Gastroesophageal sphincter (tissue), 4 donors: ENCODE results near the gene GPR156. TPM values are rescaled to one million over a fixed set of nuclear protein-coding genes. Genes with fewer than 3 reads are reported as not detected.

Experiments used
- ATAC-seq: fragments of 150-250 bp; one replicate; pipeline ENCODE4 v1.9.1; 2016; ENCODE audit warnings: mild to moderate bottlenecking, moderate library complexity
- H3K27ac ChIP-seq, 4 donors: fragments of 200-600 bp; sonication (generic) in 3 of 4; 1 replicate in 3 of 4; 2 replicates in 1 of 4; pipeline ENCODE4 v1.5.1; 2016 to 2019
- H3K27me3 ChIP-seq: fragments of 200-600 bp; sonication (generic); one replicate; pipeline ENCODE4 v1.5.1; 2019
- H3K36me3 ChIP-seq, 2 donors: fragments of 200-600 bp; sonication (generic); one replicate each; pipeline ENCODE4 v1.5.1; 2019; ENCODE audit warnings: control low read depth in 1 of 2
- H3K4me1 ChIP-seq, 3 donors: fragments of 200-600 bp; sonication (generic); 1 replicate in 2 of 3; 2 replicates in 1 of 3; pipeline ENCODE4 v1.5.1; 2016 to 2019; ENCODE audit warnings: control low read depth in 2 of 3
- H3K4me3 ChIP-seq, 2 donors: fragments of 200-600 bp; sonication (generic); one replicate each; pipeline ENCODE4 v1.5.1; 2019; ENCODE audit warnings: mild to moderate bottlenecking in 1 of 2, moderate library complexity in 1 of 2
- H3K9me3 ChIP-seq, 3 donors: fragments of 200-600 bp; sonication (generic); one replicate each; pipeline ENCODE4 v1.5.1; 2017 to 2019; ENCODE audit warnings: control low read depth in 2 of 3
- EP300 ChIP-seq: sonication (generic); formaldehyde crosslinking; IDR thresholded peaks from one replicate; pipeline ENCODE4 v1.6.1; 2017; ENCODE audit warnings: antibody characterized with exemption, mild to moderate bottlenecking
- POLR2A ChIP-seq, 2 donors: fragments of 450-650 bp; IDR thresholded peaks; one replicate each; pipeline ENCODE4 v1.6.1; 2017; ENCODE audit warnings: antibody characterized with exemption in 2 of 2, mild to moderate bottlenecking in 2 of 2, moderate library complexity in 1 of 2
- POLR2AphosphoS5 ChIP-seq: sonication (generic); formaldehyde crosslinking; IDR thresholded peaks from one replicate; pipeline ENCODE4 v1.6.1; 2017; ENCODE audit warnings: antibody characterized with exemption
- WGBS, 2 donors: methylation state at CpG; one replicate each; pipeline ENCODE4 v1.1.5; 2018; ENCODE audit warnings: low coverage in 1 of 2; 5-methylcytosine and 5-hydroxymethylcytosine counted together
- small RNA-seq, 4 donors: library from RNA; depleted of rRNA; stranded (forward); fragments of <200 nt; gene quantifications; one replicate each; pipeline ENCODE3, GENCODE V24; 2016
- total RNA-seq, 4 donors: library from RNA; depleted of rRNA; stranded (reverse); fragments of >200 nt; gene quantifications; one replicate each; pipeline ENCODE4 v1.1.0, GENCODE V29; 2016
- TF ChIP-seq, protein P1 (sequence below), 4 experiments: fragments of 200-600 bp in 2 of 4; fragments of 450-650 bp in 2 of 4; sonication (generic) in 1 of 4; IDR thresholded peaks; one replicate each; pipeline ENCODE4 v1.5.1; 2017 to 2019; ENCODE audit warnings: antibody characterized with exemption in 4 of 4, mild to moderate bottlenecking in 2 of 4, moderate library complexity in 2 of 4

Gene GPR156
- total RNA-seq, 4 donors from 2014 or later: 0.16 to 0.73 (median 0.29) TPM

DNA sequence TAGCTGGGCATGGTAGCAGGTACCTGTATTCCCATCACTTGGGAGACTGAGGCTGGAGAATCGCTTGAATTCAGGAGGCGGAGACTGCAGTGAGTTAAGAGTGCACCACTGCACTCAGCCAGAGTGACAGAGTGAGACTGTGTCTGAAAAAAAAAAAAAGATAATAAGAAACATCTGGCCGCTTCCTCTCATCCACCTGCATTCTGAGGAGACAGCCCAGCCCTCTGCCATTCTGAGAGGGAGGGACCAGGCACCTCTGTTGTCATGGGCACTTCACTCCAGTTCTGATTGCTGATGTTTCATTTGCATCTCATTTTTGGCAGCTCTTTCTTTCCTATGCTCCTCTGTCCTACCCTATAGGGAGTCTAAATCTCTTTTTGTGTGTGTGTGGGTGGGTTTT is 154.4 kb downstream of the GPR156 start:
- no peaks in the 10 kb centered on the region for H3K27me3 ChIP-seq
- no peak for TF ChIP-seq POLR2A (IDR thresholded peaks at IDR 0.05)
- TF ChIP-seq, protein P1, sequence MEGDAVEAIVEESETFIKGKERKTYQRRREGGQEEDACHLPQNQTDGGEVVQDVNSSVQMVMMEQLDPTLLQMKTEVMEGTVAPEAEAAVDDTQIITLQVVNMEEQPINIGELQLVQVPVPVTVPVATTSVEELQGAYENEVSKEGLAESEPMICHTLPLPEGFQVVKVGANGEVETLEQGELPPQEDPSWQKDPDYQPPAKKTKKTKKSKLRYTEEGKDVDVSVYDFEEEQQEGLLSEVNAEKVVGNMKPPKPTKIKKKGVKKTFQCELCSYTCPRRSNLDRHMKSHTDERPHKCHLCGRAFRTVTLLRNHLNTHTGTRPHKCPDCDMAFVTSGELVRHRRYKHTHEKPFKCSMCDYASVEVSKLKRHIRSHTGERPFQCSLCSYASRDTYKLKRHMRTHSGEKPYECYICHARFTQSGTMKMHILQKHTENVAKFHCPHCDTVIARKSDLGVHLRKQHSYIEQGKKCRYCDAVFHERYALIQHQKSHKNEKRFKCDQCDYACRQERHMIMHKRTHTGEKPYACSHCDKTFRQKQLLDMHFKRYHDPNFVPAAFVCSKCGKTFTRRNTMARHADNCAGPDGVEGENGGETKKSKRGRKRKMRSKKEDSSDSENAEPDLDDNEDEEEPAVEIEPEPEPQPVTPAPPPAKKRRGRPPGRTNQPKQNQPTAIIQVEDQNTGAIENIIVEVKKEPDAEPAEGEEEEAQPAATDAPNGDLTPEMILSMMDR (IDR thresholded peaks at IDR 0.05): no peak
- TF ChIP-seq EP300: no peak
- TF ChIP-seq POLR2AphosphoS5: no peak
- H3K27ac ChIP-seq: no peak overlapping the region
- H3K4me1 ChIP-seq: no peaks in the 10 kb centered on the region
- no peak for ATAC-seq
- WGBS, 2 donors: 65 to 75% methylated on average over 3 of the region's 3 CpGs
- H3K4me3 ChIP-seq: no peak overlapping the region
- H3K9me3 ChIP-seq: no peaks in the 10 kb centered on the region
- no peaks in the 10 kb centered on the region for H3K36me3 ChIP-seq

- Histone ChIP-seq H3K4me3 (no peak overlapping the region), H3K27me3 (no peaks in the 10 kb centered on the region), H3K36me3 (no peaks in the 10 kb centered on the region), H3K4me1 (no peaks in the 10 kb centered on the region), H3K9me3 (no peaks in the 10 kb centered on the region), H3K27ac (no peak overlapping the region)
- TF ChIP-seq EP300 (no peak), POLR2A (IDR thresholded peaks at IDR 0.05) (no peak), POLR2AphosphoS5 (no peak)
- TF ChIP-seq, protein P1 (IDR thresholded peaks at IDR 0.05): no peak
- no peak for ATAC-seq
- 71 to 90% methylated on average over 2 of the region's 2 CpGs for WGBS, 2 donors
Measured at GRCh38 chr3:120129718-120130513, 155.1 kb downstream of the GPR156 start.

DNA sequence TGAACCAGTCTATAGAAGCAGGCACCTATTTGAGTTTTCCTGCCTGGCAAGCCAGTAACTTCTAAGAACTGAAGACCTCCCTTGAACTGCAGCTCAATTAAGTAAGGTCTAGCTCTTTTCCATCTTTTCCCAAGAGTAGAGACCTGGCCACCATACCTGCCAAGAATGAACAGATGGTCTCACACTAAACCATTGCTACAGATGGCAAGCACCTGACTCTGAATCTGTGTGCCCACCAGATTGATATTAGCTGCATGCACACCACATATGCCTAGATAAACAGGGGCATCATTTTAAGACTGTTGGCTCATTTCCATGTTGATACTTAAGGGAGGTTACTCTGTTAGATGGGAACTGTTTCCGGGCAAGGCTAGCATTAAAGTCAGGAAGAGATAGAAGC is 156.0 kb downstream of the GPR156 start:
- Histone ChIP-seq H3K27ac (no peak overlapping the region), H3K4me1 (no peaks in the 10 kb centered on the region), H3K36me3 (no peaks in the 10 kb centered on the region), H3K4me3 (no peak overlapping the region), H3K9me3 (no peaks in the 10 kb centered on the region), H3K27me3 (no peaks in the 10 kb centered on the region)
- 70 to 100% methylated on average over 1 of the region's 1 CpG for WGBS, 2 donors
- TF ChIP-seq EP300 (no peak), POLR2AphosphoS5 (no peak), POLR2A (IDR thresholded peaks at IDR 0.05) (no peak)
- TF ChIP-seq, protein P1 (IDR thresholded peaks at IDR 0.05): no peak
- ATAC-seq: no peak

DNA sequence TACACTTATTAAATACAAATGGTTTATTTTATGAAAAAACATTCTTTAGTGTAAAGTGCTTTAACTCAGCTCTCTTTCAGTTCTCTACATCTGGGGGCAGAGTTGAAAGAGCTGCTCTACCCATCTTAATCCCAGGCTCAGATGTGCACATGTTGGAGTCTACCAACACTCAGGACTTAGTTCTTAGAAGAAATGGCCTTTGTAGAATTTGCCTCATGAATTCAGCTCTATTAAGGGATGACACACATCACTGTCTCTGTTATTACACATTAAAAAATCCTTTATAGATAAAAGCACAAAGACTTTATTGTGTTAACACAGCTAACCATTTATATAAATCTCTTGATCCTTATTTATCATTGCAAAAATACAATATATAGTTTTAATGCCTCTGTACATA is 159.0 kb downstream of the GPR156 start:
- Histone ChIP-seq H3K4me3 (no peak overlapping the region), H3K36me3 (no peaks in the 10 kb centered on the region), H3K27me3 (no peaks in the 10 kb centered on the region), H3K4me1 (no peaks in the 10 kb centered on the region), H3K27ac (no peak overlapping the region), H3K9me3 (no peaks in the 10 kb centered on the region)
- ATAC-seq: no peak
- TF ChIP-seq POLR2A (IDR thresholded peaks at IDR 0.05): no peak

DNA sequence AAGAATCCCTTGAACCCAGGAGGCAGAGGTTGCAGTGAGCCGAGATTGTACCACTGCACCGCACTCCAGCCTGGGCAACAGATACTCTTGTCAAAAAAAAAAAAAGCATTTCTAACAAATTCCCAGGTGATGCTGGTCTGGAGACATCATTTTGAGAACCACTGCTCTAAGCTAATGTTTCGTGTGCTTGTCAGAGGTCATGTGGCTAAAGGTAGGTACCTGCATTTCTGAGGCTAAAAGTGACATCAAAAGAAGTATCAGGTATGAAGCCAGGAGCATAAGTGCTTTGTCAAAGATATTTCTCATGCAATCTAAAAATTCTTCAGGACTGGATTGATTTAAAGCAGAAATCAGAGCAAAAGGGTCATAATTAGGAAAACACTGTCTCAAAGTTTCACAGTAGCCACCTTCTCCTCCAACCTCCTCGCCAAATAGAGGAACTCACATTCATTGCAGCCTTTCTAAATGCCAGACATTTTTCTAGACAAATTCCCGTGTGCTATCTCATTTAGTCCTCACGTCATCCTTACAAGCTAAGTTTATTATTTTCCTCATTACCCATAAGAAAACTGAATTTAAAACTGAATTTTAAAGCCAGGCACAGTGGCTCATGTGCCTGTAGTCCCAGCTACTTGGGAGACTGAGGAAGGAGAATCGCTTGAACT is 165.0 kb downstream of the GPR156 start:
- no peak overlapping the region for H3K27ac ChIP-seq
- H3K36me3 ChIP-seq: no peaks in the 10 kb centered on the region
- no peak for TF ChIP-seq EP300
- TF ChIP-seq, protein P1 (IDR thresholded peaks at IDR 0.05): no peak
- TF ChIP-seq POLR2AphosphoS5: no peak
- no peak for TF ChIP-seq POLR2A (IDR thresholded peaks at IDR 0.05)
- no peak overlapping the region for H3K4me3 ChIP-seq
- 82 to 85% methylated on average over 3 to 5 of the region's 7 CpGs for WGBS, 2 donors
- H3K9me3 ChIP-seq: peaks cover 0 to 6% (median 0%) of the 10 kb centered on the region in 3 donors
- no peaks in the 10 kb centered on the region for H3K27me3 ChIP-seq
- ATAC-seq: no peak
- H3K4me1 ChIP-seq: no peaks in the 10 kb centered on the region

Small RNAs within 50 kb of the gene (small RNA-seq; reads per million reads assigned to genes)
- 0 reads per million in 4 donors for gene RF00019
- gene RN7SL397P: 0 to 0.09 (median 0) reads per million in 4 donors

Other genes with a start within 250 kb of the GPR156 start
- 10 to 100 TPM; 32.7 to 40.6 (median 34.6) TPM for gene GSK3B, start 190.8 kb downstream of the GPR156 start, total RNA-seq
- gene LRRC58, start 64.1 kb upstream of the GPR156 start, total RNA-seq: 10 to 100 TPM; 33.5 to 44.3 (median 39.9) TPM
- gene FSTL1, start 165.8 kb upstream of the GPR156 start, total RNA-seq: 1,000 to 10,000 TPM in 1 of 4 donors, 100 to 1,000 TPM in 3; 343 to 1,189 (median 766) TPM